ENCODE results near the gene TSHR. TPM values are rescaled to one million over a fixed set of nuclear protein-coding genes. Genes with fewer than 3 reads are reported as not detected.

Gene TSHR
- total RNA-seq, 1 experiment from 2014 or later, result not detected

DNA sequence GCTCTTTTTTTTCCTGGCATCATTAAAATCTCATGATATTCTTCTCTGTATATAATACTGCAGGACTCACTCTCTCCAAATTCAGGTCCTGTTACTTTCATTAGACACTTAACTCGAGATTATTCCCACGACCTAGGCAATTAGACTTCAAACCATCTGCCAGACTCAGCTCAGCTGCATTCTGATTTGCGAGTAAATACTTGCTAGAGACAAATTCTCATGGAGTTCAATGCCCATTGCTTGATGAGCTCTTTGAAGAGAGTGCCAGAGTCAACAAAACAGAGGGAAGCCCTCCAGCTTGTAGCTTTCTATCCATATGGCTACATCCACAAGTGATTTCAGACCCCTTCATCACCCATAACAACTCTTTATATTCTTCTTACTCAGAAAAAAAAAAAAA lies 177.0 kb downstream of the TSHR start:
- H3K56ac ChIP-seq (ENCODE audit: insufficient read length, low read depth, low read length), result no peak overlapping the region
- H3K14ac ChIP-seq (ENCODE audit: insufficient read depth, low read length), result no peak overlapping the region
- DNase-seq, result no peak
- Mint-ChIP-seq H3K4me3 (no peak overlapping the region), H3K9me3 (no peaks in the 10 kb centered on the region), H3K4me1 (no peaks in the 10 kb centered on the region), H3K27me3 (ENCODE audit: low read depth) (no peaks in the 10 kb centered on the region), H3K36me3 (ENCODE audit: insufficient read depth in 1 of 3, low read depth in 3 of 3) (no peaks in the 10 kb centered on the region), H3K27ac (no peak overlapping the region)
- no peak overlapping the region for H2BK120ac ChIP-seq (ENCODE audit: low read depth, low read length, poor library complexity, severe bottlenecking)
- no peak overlapping the region for H3K4me2 ChIP-seq (ENCODE audit: insufficient read depth, insufficient read length, low read length)
- no peak overlapping the region for H3K9ac ChIP-seq (ENCODE audit: extremely low read depth, insufficient read length, low read length)
- no peaks in the 10 kb centered on the region for H3K79me1 ChIP-seq (ENCODE audit: insufficient read depth, low read depth, low read length, poor library complexity, severe bottlenecking)
- H3K4ac ChIP-seq (ENCODE audit: low read depth, low read length), result no peak overlapping the region
- H3K27me3 ChIP-seq (ENCODE audit: insufficient read depth, low read length), result no peaks in the 10 kb centered on the region
- WGBS (ENCODE audit: extremely low coverage, insufficient read length, low lambda C conversion rate), result no CpG with 5 or more reads among the region's 3 CpGs
- H3K23me2 ChIP-seq (ENCODE audit: insufficient read length, low read depth, low read length, poor library complexity, severe bottlenecking), result no peaks in the 10 kb centered on the region
- H2BK20ac ChIP-seq (ENCODE audit: low read depth, low read length, poor library complexity, severe bottlenecking), result no peak overlapping the region
- H2BK12ac ChIP-seq (ENCODE audit: insufficient read length, low read depth, low read length), result no peak overlapping the region
- no peaks in the 10 kb centered on the region for H3K79me2 ChIP-seq (ENCODE audit: insufficient read depth, low read length)
- H2BK15ac ChIP-seq (ENCODE audit: low read depth, low read length), result no peak overlapping the region
- no peak overlapping the region for H3T11ph ChIP-seq (ENCODE audit: low read length)
- H2AFZ ChIP-seq (ENCODE audit: low read length), result no peak overlapping the region
- no peak overlapping the region for H2BK5ac ChIP-seq (ENCODE audit: insufficient read length, low read length)
- TF ChIP-seq, protein P1, sequence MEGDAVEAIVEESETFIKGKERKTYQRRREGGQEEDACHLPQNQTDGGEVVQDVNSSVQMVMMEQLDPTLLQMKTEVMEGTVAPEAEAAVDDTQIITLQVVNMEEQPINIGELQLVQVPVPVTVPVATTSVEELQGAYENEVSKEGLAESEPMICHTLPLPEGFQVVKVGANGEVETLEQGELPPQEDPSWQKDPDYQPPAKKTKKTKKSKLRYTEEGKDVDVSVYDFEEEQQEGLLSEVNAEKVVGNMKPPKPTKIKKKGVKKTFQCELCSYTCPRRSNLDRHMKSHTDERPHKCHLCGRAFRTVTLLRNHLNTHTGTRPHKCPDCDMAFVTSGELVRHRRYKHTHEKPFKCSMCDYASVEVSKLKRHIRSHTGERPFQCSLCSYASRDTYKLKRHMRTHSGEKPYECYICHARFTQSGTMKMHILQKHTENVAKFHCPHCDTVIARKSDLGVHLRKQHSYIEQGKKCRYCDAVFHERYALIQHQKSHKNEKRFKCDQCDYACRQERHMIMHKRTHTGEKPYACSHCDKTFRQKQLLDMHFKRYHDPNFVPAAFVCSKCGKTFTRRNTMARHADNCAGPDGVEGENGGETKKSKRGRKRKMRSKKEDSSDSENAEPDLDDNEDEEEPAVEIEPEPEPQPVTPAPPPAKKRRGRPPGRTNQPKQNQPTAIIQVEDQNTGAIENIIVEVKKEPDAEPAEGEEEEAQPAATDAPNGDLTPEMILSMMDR (conservative IDR thresholded peaks at IDR 0.05), result no peak
- H3K9me3 ChIP-seq (ENCODE audit: control insufficient read depth, low read depth, low read length), result no peaks in the 10 kb centered on the region
- H4K5ac ChIP-seq (ENCODE audit: insufficient read length, low read depth, low read length), result no peak overlapping the region
- H4K20me1 ChIP-seq (ENCODE audit: control insufficient read depth, insufficient read depth, insufficient read length), result no peaks in the 10 kb centered on the region
- H3K18ac ChIP-seq (ENCODE audit: insufficient read length, low read depth, low read length), result no peak overlapping the region
- H4K8ac ChIP-seq (replicated peaks; ENCODE audit: insufficient read length, low read depth, low read length), result no peak overlapping the region
- H2AK5ac ChIP-seq (ENCODE audit: insufficient read length, low read length), result no peak overlapping the region
- no peak overlapping the region for H3K23ac ChIP-seq (ENCODE audit: insufficient read length, low read depth, low read length)
- H3K27ac ChIP-seq (ENCODE audit: insufficient read length, low read depth, low read length), result no peak overlapping the region
- no peaks in the 10 kb centered on the region for H3K4me1 ChIP-seq (ENCODE audit: insufficient read depth, low read length)
- H4K91ac ChIP-seq (ENCODE audit: insufficient read length, low read depth, low read length), result no peak overlapping the region

Data from H9 (cell line).